Measurements from ENCODE around the gene RTEL1.

Gene RTEL1

GRCh38 chr20:63695424-63696305 lies 37.6 kb downstream of the RTEL1 start:
- peak overlapping the region; percentile 90 for H3K27ac ChIP-seq

GRCh38 chr20:63696306-63696627 lies 38.2 kb downstream of the RTEL1 start:
- peak overlapping the region; percentile 90 for H3K27ac ChIP-seq
- peak; percentile 22 for DNase-seq (ENCODE audit: low read depth, low spot score)

More at GRCh38 chr20:63695424-63696305, 37.6 kb downstream of the RTEL1 start:
- DNase-seq (ENCODE audit: low read depth, low spot score) = no peak

GRCh38 chr20:63696628-63697356 lies 38.7 kb downstream of the RTEL1 start, which contains the start of gene TNFRSF6B:
Gene TNFRSF6B (plus strand): TSS chr20:63696652. CDS start chr20:63696768, 116 bp downstream.
- DNase-seq (ENCODE audit: low read depth, low spot score) = no peak
- H3K27ac ChIP-seq = peak within 1 kb of the TSS; percentile 90

- no peak for DNase-seq (ENCODE audit: low read depth, low spot score)
Observed at GRCh38 chr20:63697357-63697867, 39.3 kb downstream of the RTEL1 start.

DNA sequence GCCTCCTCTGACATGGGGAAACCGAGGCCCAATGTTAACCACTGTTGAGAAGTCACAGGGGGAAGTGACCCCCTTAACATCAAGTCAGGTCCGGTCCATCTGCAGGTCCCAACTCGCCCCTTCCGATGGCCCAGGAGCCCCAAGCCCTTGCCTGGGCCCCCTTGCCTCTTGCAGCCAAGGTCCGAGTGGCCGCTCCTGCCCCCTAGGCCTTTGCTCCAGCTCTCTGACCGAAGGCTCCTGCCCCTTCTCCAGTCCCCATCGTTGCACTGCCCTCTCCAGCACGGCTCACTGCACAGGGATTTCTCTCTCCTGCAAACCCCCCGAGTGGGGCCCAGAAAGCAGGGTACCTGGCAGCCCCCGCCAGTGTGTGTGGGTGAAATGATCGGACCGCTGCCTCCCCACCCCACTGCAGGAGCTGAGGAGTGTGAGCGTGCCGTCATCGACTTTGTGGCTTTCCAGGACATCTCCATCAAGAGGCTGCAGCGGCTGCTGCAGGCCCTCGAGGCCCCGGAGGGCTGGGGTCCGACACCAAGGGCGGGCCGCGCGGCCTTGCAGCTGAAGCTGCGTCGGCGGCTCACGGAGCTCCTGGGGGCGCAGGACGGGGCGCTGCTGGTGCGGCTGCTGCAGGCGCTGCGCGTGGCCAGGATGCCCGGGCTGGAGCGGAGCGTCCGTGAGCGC lies 39.9 kb downstream of the RTEL1 start:
- H3K27ac ChIP-seq = peak overlapping the region; percentile 90
- no peak for DNase-seq (ENCODE audit: low read depth, low spot score)

More at GRCh38 chr20:63697357-63697867, 39.3 kb downstream of the RTEL1 start:
- peak overlapping the region; percentile 90 for H3K27ac ChIP-seq

GRCh38 chr20:63698739-63699465 lies 40.8 kb downstream of the RTEL1 start:
- peak overlapping the region; percentile 90 for H3K27ac ChIP-seq
- DNase-seq (ENCODE audit: low read depth, low spot score) = peak; percentile 52

DNA sequence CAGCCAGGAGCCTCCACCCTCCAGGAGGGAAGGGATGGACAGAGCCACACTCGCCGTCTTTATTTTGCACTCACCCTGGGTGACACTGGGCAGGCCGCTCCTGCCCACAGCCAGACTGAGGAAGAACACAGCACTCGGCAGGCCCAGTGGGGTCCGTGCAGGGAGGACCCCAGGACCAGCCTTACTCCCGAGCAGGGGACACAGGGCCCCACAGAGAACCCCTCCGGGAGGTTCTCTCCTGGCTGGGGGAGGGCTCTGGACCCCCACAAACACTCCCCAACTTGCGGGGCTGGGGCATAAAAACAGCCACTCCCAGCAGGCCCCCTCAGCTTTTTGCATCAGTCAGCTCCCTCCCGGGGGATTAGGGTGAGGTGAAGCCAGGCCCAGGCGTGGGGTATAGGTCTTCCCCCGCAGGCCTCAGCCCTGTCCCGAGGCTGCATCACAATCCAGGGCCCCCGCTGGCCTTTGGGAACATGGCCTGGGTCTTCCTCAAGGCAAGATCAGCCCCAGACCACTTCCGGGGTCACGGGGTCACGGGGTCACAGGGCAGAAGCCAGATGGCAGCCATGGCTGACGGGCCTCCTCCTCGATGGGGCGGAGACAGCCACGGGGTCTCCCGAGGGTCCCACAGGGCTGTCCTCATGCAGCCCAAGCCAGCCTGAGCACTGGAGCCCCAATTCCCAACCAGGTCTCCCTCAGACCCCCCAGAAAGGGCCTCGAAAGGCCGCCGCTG lies 41.5 kb downstream of the RTEL1 start:
- DNase-seq (ENCODE audit: low read depth, low spot score) = no peak
- H3K27ac ChIP-seq = peak overlapping the region; percentile 90

DNA sequence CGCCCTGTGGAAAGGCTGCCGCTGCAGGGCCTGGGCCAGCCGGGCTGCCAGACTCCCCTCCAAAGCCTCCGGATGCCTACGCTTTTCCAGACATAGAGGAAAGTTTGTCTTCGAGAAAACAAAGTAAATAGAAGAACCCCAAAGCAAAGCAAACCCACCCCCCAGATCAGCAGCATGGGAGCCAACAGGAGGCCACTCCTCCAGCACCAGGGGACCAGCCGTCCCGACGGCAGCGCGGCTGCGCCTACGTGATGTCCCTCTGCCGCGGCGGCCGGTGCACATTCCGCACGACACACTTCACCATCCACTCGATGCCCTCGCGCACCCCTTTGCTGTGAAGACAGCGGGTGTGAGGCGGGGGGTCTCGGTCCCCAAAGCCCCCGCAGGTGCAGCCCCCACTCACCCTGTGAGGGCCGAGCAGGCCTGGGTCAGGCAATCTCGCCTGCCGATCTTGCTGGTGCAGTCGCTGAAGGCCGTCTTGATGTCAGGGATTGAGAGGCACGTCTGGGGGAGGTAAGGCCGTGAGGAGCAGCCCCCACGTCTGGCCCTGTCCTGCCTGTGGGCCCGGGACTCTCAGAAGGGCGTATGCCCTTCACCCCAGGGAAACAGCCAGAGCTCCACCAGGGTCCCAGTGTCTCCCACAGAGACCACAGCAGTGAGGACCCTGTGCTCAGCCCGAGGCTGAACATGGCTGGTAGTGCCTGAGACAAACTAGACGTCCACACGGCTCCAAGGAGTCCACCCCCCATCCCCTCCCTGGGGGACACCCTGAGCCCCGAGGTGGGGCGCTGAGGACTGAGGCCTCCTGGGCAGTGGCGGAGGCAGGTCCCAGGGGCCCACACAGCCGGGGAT lies 42.3 kb downstream of the RTEL1 start:
- no peak for DNase-seq (ENCODE audit: low read depth, low spot score)
- H3K27ac ChIP-seq = peak overlapping the region; percentile 90

GRCh38 chr20:63701051-63701328 lies 42.9 kb downstream of the RTEL1 start:
- no peak overlapping the region for H3K27ac ChIP-seq

DNA sequence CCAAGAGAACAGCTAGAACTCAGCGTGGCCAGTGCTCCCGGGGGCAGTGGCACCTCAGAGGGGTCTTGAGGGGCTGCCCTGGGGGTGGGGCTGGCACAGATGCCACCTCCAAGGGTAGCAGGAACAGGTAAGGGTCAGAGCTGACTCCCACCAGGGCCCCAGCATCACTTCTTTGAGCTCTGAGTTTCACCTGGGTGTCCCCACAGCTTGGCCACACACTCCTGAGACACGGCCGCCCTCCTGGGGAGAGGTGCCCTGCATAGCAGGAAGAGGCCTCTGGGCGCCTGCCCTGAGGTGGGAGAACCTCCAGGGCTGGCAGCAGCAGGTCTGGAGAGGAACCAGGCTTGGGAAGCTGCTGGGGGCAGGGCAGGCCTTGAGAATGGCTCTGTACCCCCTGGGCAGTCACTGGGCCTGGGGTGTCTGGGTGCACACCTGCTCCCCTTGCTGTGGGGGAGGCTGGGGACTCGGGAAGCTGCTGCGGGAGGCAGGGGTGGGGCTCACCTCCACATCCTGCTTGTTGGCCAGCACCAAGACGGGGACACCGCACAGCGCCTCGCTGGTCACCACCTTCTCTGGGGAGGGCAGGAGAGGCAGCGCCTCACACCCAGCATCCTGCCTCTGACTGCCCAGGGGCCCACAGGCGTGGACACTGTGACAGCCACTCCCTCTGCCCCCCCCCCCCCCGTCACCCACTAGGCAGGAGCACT lies 43.4 kb downstream of the RTEL1 start:
- H3K27ac ChIP-seq = no peak overlapping the region
- no peak for DNase-seq (ENCODE audit: low read depth, low spot score)

More at GRCh38 chr20:63701051-63701328, 42.9 kb downstream of the RTEL1 start:
- DNase-seq (ENCODE audit: low read depth, low spot score) = no peak

GRCh38 chr20:63702036-63702665 lies 44.0 kb downstream of the RTEL1 start:
- H3K27ac ChIP-seq = no peak overlapping the region
- no peak for DNase-seq (ENCODE audit: low read depth, low spot score)

DNA sequence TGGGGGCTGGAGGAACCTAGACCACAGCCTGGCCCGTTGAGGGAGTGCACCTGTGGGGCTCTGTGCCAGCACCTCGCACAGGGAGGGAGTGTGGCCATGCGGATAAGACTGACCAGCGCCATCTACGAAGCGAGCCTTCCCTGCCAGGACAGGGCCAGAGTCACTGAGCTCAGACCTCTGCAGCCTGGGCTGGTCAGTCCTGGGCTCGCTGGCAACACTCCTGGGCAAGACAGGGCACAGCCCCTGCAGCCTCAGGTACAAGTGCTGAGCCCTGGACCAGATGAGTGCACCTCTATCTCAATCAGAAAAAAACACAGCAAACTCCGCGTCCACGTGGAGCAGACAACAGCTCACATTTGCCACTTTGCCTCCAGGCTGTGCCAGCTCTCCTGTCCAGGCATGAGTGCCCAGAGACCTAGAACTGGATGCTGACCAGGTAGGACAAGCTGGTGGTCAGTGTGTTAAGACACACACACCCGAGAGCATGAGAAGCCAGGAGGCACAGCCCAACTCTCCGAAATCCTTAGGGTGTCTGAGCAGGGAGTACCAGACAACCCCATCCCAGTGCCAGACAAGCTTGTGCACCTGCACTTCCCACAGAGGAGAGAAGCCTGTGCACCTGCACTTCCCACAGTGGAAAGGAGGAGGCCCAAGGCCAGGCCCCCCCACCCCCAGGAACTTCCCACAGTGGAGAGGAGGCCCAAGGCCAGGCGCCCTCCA lies 44.8 kb downstream of the RTEL1 start:
- no peak overlapping the region for H3K27ac ChIP-seq
- DNase-seq (ENCODE audit: low read depth, low spot score) = no peak

- DNase-seq (ENCODE audit: low read depth, low spot score) = no peak
- no peak overlapping the region for H3K27ac ChIP-seq
Observed at GRCh38 chr20:63703471-63703975, 45.4 kb downstream of the RTEL1 start.

DNA sequence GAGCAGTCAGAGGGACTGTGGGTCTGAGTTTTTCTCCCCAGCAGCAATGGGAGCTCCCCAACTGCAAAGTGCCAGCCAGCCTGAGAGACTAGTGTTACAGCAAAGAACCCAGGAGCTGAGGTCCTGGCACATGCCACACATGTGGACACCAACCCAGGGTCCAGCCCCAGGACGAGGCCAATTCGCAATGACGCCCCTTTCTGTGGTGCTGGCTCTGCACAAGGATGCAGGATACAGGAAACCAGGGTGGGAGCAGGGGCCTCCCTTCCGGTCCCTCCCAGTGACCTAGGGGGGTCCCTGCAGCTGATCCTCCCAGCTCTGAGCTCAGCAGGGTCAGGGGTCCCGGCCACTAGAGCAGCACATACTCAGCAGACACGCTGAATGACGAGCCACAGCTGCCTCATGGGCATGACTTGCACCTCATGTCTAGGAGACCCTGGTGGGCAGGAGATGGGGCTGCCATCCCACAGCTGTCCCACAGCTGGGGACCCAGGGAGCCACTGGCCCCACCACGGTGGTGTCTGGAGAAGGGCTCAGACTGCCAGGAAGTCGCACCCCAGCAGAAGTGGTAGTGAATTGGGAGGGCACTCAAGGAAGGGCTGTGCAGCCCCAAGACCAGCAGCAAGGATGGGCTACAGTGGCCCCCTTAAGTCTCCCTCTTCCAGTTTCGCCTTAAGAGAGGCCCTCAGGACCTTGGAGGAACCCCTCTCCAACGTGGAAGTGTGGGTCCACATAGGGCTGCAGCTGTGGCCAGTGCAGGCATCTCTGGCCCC lies 46.0 kb downstream of the RTEL1 start:
- no peak overlapping the region for H3K27ac ChIP-seq
- DNase-seq (ENCODE audit: low read depth, low spot score) = no peak

GRCh38 chr20:63704749-63705117 lies 46.6 kb downstream of the RTEL1 start:
- DNase-seq (ENCODE audit: low read depth, low spot score) = no peak
- no peak overlapping the region for H3K27ac ChIP-seq
